ENCODE results near the gene ACVR1C. TPM values are rescaled to one million over a fixed set of nuclear protein-coding genes. Genes with fewer than 3 reads are reported as not detected.
"Not testable (repeated sequence)": the region's sequence is repeated elsewhere in the genome, so short reads cannot be mapped to it uniquely, and the experiment has no call there.

ACVR1C gene
- total RNA-seq, 4 donors from 2014 or later, result 0.13 to 0.93 (median 0.49) TPM

DNA sequence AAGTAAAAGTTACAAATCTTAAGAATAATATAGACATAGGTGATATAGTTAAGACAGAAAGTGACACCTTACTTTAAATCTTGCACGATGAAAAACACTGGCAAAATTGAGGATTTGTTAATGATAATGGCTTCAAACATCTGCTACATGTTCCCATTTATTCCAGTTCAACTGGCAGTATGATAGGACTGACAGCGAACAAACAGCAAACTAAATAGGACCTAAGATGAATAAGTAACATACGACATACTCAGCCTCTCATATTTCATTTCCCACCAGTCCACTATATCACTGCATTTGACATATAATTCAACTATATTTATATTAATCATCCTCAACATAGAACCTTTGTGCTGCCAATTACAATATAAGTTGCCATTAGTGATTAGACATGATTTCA lies 36.3 kb downstream of the ACVR1C start:
- no peaks in the 10 kb centered on the region for H3K36me3 ChIP-seq
- no peak for DNase-seq
- no peak overlapping the region for H3K4me3 ChIP-seq (replicated peaks in 1 of 3)
- H3K4me1 ChIP-seq, result peaks cover 0 to 3% of the 10 kb centered on the region in 2 donors
- H3K27me3 ChIP-seq, result no peaks in the 10 kb centered on the region
- no peak for TF ChIP-seq POLR2A (IDR thresholded peaks at IDR 0.05)
- TF ChIP-seq, protein P1, sequence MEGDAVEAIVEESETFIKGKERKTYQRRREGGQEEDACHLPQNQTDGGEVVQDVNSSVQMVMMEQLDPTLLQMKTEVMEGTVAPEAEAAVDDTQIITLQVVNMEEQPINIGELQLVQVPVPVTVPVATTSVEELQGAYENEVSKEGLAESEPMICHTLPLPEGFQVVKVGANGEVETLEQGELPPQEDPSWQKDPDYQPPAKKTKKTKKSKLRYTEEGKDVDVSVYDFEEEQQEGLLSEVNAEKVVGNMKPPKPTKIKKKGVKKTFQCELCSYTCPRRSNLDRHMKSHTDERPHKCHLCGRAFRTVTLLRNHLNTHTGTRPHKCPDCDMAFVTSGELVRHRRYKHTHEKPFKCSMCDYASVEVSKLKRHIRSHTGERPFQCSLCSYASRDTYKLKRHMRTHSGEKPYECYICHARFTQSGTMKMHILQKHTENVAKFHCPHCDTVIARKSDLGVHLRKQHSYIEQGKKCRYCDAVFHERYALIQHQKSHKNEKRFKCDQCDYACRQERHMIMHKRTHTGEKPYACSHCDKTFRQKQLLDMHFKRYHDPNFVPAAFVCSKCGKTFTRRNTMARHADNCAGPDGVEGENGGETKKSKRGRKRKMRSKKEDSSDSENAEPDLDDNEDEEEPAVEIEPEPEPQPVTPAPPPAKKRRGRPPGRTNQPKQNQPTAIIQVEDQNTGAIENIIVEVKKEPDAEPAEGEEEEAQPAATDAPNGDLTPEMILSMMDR (IDR thresholded peaks at IDR 0.05), result no peak
- WGBS, 2 donors, result 85 to 92% methylated on average over 3 of the region's 3 CpGs
- no peaks in the 10 kb centered on the region for H3K9me3 ChIP-seq
- H3K27ac ChIP-seq, result no peak overlapping the region
- intact Hi-C loops (cut with DNase I), result no loop called here

DNA sequence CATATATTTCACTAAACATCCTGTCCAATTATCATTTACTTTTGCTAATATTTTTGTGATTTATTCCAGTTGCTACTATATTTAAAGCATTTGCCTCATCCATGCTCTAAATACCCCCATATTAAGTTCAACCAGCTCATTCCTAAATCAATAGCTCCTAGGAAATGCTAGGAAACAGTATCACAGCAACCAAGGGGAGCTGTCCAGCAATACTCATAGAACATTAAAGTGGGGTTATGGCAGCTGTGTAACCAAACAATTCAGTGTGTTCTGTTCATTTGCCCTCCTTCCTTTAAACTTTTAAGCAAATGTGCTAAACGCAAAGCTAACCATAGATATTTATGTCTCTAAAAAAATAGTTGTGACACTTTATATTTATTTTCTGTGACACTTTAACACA lies 41.1 kb downstream of the ACVR1C start:
- TF ChIP-seq, protein P1 (IDR thresholded peaks at IDR 0.05), result no peak
- no peak for TF ChIP-seq POLR2A (IDR thresholded peaks at IDR 0.05)
- Histone ChIP-seq H3K4me3 (replicated peaks in 1 of 3) (no peak overlapping the region), H3K27me3 (no peaks in the 10 kb centered on the region), H3K27ac (no peak overlapping the region), H3K36me3 (no peaks in the 10 kb centered on the region), H3K4me1 (no peaks in the 10 kb centered on the region), H3K9me3 (no peaks in the 10 kb centered on the region)
- 81 to 87% methylated on average over 1 of the region's 1 CpG for WGBS, 2 donors
- intact Hi-C loops (cut with DNase I), result no loop called here
- DNase-seq, result no peak

DNA sequence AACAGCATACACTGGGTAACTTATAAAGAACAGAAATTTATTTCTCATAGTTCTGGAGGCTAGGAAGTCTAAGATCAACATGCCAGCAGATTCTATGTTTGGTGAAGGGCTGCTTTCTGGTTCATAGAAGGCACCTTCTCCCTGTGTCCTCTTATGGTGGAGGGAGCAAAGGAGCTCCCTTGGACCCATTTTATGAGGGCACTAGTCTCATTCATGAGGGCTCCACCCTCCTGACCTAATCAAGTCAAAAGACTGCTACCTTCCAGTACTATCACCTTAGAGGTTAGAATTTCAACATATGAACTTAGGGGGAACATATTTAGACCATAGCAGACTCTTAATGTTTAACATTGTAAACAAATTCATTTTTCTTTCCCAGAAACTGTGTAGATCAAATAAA lies 54.5 kb downstream of the ACVR1C start:
- no peak for DNase-seq
- intact Hi-C loops (cut with DNase I), result no loop called here
- TF ChIP-seq, protein P1 (IDR thresholded peaks at IDR 0.05), result no peak
- no peak for TF ChIP-seq POLR2A (IDR thresholded peaks at IDR 0.05)
- H3K4me1 ChIP-seq, result no peaks in the 10 kb centered on the region
- no peak overlapping the region for H3K4me3 ChIP-seq (replicated peaks in 1 of 3)
- H3K27me3 ChIP-seq, result no peaks in the 10 kb centered on the region
- H3K27ac ChIP-seq, result no peak overlapping the region
- H3K36me3 ChIP-seq, result no peaks in the 10 kb centered on the region
- no peaks in the 10 kb centered on the region for H3K9me3 ChIP-seq

DNA sequence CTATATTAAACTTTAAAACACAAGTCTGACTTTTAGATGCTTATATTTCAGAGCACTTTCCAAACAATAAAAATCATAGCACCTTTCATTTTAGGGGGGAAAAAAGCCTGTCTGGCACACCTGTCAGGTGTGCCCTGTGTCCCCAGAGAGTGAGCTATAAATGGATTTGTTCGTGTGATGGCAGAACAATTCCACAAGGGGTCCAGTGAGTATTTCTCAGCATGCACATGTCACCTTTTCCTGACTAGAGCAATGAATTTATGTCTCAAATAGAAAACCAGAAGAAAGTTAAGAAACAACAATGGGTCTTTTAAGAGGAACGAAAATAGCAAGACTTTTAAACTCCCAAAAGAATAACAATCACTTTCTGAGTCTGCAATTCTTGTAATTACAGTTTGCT lies 55.9 kb downstream of the ACVR1C start:
- no peak for DNase-seq
- intact Hi-C loops (cut with DNase I), result no loop called here
- H3K9me3 ChIP-seq, result no peaks in the 10 kb centered on the region
- no peaks in the 10 kb centered on the region for H3K27me3 ChIP-seq
- no peak overlapping the region for H3K27ac ChIP-seq
- no peak overlapping the region for H3K4me3 ChIP-seq (replicated peaks in 1 of 3)
- 37 to 44% methylated on average over 2 of the region's 2 CpGs for WGBS, 2 donors
- H3K4me1 ChIP-seq, result no peaks in the 10 kb centered on the region
- H3K36me3 ChIP-seq, result no peaks in the 10 kb centered on the region
- TF ChIP-seq, protein P1 (IDR thresholded peaks at IDR 0.05), result peak in 3 of 6 experiments; percentile 11 to 36 (median 27)
- TF ChIP-seq POLR2A (IDR thresholded peaks at IDR 0.05), result no peak

DNA sequence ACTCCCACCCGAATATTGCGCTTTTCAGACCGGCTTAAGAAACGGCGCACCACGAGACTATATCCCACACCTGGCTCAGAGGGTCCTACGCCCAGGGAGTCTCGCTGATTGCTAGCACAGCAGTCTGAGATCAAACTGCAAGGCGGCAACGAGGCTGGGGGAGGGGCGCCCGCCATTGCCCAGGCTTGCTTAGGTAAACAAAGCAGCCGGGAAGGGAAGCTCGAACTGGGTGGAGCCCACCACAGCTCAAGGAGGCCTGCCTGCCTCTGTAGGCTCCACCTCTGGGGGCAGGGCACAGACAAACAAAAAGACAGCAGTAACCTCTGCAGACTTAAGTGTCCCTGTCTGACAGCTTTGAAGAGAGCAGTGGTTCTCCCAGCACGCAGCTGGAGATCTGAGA lies 62.0 kb downstream of the ACVR1C start:
- DNase-seq; H3K9me3 ChIP-seq; H3K4me1 ChIP-seq; H3K36me3 ChIP-seq; H3K4me3 ChIP-seq (replicated peaks in 1 of 3); H3K27ac ChIP-seq; H3K27me3 ChIP-seq; intact Hi-C loops (cut with DNase I): not testable (repeated sequence)
- WGBS, 2 donors, result 35 to 51% methylated on average over 8 to 11 of the region's 15 CpGs

DNA sequence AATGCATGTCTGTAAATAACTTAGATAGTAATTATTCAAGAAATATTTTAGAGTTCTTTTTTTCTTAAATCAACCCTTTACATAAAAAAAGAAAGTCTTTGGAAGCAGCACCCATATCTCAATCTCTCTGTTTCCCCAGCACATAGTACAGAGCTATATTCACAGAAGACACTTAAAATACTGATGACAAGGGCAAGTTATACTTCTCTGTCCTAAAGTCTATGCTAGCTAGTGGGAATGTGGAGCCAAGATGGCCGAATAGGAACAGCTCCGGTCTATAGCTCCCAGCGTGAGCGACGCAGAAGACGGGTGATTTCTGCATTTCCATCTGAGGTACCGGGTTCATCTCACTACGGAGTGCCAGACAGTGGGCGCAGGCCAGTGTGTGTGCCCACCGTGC lies 62.6 kb downstream of the ACVR1C start:
- H3K27me3 ChIP-seq; H3K27ac ChIP-seq; H3K36me3 ChIP-seq; H3K4me3 ChIP-seq (replicated peaks in 1 of 3); intact Hi-C loops (cut with DNase I); DNase-seq; H3K9me3 ChIP-seq; H3K4me1 ChIP-seq: not testable (repeated sequence)
- WGBS, 2 donors, result 94 to 98% methylated on average over 9 to 10 of the region's 10 CpGs

Measured in thyroid gland (tissue), 4 donors.